HG02970 (cell line): ENCODE measurements around the gene CSTA.

Experiments used
- ATAC-seq: cut with Tn5 transposase; IDR thresholded peaks from one replicate; pipeline ENCODE4 v1.9.1; 2021; ENCODE audit warnings: mild to moderate bottlenecking, moderate library complexity, moderate number of reproducible peaks; ENCODE audit not compliant: unreplicated experiment, low FRiP score

Gene CSTA, protein sequence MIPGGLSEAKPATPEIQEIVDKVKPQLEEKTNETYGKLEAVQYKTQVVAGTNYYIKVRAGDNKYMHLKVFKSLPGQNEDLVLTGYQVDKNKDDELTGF

DNA sequence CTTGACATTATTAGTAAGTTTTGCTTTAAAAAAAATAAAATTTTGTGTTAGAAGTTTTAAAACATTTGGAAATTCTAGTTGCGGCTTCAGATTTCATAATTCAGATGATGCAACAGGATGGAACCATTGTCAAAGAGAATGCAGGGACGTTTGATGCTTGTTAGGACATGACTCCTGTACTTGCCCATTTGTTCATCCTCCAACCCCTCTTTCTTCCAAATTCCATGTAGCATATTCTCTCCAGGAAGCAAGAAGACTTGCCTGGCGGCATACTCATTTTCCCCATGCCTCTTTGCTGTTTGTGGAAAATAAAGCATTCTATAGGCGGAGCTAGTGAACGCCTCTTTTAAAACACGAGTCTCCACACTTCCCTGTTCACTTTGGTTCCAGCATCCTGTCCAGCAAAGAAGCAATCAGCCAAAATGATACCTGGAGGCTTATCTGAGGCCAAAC is at the start of gene CSTA:
CSTA (plus strand) TSS at position 378 of the 453 bp plus-strand sequence; CDS start at position 423, 45 bp downstream.
- ATAC-seq, result no peak

DNA sequence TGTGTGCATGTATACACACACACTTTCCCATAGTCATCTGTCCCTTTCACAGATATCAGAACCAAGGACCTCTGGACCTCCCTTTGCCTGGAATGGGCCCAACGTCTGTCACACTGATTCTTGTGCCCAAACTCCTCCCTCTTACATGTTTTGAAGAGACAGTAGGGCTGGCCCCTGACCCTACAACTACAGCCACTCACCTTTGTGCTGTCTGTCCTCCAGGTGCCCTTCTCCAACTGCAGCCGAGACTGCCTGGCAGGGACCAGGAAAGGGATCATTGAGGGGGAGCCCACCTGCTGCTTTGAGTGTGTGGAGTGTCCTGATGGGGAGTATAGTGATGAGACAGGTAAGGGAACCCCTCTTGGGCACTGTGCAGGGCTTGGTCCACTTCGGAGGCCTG is 43.2 kb upstream of the CSTA start:
- ATAC-seq, result no peak

- no peak for ATAC-seq
These were observed 41.1 kb upstream of the CSTA start for GRCh38 chr3:122283796-122284445.

DNA sequence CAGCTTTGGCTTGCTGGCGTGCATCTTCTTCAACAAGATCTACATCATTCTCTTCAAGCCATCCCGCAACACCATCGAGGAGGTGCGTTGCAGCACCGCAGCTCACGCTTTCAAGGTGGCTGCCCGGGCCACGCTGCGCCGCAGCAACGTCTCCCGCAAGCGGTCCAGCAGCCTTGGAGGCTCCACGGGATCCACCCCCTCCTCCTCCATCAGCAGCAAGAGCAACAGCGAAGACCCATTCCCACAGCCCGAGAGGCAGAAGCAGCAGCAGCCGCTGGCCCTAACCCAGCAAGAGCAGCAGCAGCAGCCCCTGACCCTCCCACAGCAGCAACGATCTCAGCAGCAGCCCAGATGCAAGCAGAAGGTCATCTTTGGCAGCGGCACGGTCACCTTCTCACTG is 40.6 kb upstream of the CSTA start:
- no peak for ATAC-seq

DNA sequence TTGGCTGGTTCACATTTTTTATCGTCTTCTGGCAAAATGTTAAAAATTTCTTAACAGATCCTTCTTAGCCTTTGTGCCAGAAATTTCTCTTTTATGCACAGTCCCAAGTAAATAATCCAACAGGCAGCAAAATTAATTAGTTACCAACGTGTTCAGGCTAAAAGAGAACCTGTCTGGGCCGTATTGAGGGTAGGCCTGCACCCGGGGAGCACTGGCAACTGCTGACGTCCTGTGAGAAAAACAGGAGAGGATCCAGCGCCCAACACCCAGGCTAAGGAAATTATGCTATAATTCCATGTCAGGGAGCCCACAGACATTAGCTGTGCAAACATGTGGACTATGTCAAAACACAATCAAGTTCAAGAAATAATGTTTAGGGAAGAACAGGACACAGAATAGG is 30.7 kb upstream of the CSTA start:
- ATAC-seq, result no peak

GRCh38 chr3:122295266-122296062 is 29.6 kb upstream of the CSTA start:
- ATAC-seq, result no peak

- no peak for ATAC-seq
These were observed 26.8 kb upstream of the CSTA start for GRCh38 chr3:122298239-122298638.

DNA sequence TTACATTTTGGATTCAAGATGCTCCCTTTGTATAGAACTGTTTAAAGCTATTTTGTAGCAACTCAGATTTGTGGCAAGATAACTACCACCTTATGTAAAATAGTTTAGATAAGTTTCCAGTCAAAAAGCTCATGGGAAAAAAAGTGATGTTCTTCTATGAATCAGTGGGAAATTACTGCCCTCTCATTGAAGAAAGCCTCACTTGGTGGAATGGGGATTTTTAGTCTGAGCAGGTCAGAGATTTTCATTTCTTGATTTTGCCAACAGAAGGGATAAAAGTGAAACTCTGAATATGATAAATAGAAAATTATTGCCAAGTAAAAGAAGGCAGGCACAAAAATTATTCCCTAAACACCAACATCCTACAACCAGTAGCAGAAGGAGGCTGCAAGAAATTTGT is 25.8 kb upstream of the CSTA start:
- no peak for ATAC-seq

DNA sequence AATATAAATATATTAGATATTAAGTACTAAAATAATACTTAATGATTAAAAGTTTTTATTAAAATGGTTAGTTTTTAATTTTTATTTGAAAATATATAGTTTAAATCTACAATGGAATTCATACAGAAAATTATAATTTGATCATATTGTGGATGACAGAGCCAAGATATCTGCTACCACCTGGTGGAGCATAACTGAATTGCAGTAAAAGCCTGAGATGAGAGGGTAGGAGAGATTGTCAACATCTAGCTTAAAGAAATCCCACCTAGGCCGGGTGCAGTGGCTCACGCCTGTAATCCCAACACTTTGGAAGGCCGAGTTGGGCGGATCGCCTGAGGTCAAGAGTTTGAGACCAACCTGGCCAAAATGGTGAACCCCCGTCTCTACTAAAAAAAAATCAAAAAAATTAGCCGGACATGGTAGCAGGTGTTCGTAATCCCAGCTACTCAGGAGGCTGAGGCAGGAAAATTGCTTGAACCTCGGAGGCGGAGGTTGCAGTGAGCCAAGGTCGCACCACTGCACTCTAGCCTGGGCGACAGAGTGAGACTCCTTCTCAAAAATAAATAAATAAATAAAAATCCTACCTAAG is 25.1 kb upstream of the CSTA start:
- no peak for ATAC-seq

DNA sequence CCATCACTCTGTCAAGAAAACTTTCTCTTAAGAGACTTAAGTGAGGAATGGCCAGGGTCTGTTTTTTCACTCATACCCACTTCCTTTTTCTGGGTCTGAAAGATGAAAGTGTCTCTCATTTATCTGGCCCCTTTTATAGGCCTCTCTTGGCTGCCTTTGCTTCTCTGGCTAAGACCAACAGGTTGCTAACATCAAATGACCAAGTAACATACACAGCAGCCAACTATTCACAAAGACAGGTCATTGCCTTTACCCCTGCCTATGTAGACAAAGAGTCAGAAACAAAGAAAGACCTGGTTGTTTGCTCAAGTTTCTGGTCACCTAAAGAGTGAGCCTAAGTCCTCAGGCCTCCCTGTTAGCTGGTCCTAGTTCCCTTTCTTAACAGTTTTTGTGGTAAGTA is 24.0 kb upstream of the CSTA start:
- no peak for ATAC-seq

- no peak for ATAC-seq
These were observed 19.0 kb upstream of the CSTA start for GRCh38 chr3:122305818-122306621.

- ATAC-seq, result no peak
These were observed 18.5 kb upstream of the CSTA start for GRCh38 chr3:122306622-122306953.

DNA sequence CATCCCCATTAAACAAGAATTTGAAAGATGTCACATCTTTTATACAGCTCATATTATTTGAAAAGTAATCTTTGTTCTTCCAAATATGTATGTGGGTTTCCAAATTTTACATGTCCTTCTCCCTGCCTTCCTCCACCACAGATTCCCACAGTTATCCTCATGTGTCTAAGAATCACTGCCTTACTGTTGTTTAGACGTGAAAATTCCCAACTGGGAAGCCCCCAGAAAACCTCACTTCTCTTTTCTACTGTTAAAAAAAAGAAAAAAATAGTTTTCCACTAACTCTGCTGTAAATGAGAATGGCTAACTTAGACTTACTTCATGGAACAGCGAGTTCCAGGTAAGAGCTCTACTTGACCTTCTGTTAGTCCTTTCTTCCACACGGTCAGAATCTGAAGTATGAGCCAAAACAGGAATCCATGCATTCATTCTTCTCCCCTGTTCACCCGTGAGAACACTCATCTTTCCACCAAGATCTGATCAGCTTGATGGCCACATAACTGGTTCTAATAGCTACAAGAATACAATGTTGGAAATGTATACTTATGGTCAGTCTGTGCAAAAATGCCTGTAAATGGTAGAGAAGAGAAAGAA is 17.9 kb upstream of the CSTA start:
- no peak for ATAC-seq

- ATAC-seq, result no peak
These were observed 17.1 kb upstream of the CSTA start for GRCh38 chr3:122307976-122308375.

GRCh38 chr3:122310361-122310760 is 14.7 kb upstream of the CSTA start:
- ATAC-seq, result no peak

DNA sequence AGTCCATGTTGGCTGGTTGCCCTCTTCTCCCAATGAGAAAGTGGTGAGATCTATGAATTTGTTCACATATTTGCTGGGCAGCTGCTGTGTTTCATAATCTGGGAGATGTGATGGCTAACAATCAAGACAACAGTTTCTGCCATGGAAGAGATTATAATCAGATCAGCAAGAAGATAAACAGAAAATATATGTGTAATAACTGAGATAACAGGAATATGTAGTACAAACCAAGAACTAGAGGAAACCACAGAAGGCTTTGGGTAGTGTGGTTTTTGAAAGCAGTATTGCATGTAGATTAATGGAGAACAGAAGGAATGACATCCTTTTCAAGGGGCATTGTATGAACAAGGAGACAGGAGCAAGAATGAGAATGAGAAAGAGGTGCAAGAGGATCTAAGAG is 12.2 kb upstream of the CSTA start:
- no peak for ATAC-seq

- ATAC-seq, result no peak
These were observed 11.8 kb upstream of the CSTA start for GRCh38 chr3:122313281-122313680.

GRCh38 chr3:122314228-122314876 is 10.7 kb upstream of the CSTA start:
- ATAC-seq, result no peak

GRCh38 chr3:122315619-122316018 is 9.4 kb upstream of the CSTA start:
- ATAC-seq, result no peak

- no peak for ATAC-seq
These were observed 8.7 kb upstream of the CSTA start for GRCh38 chr3:122316368-122316767.
